Measurements from ENCODE around the gene MAFG.
A peak's percentile ranks its signal among the peaks of the same experiment; 100 is the strongest.

Gene MAFG

GRCh38 chr17:81901167-81902022 is 26.1 kb downstream of the MAFG start:
- Histone ChIP-seq H3K27ac (peak overlapping the region in 1 of 2 donors; percentile 40), H3K4me3 (peak overlapping the region; percentile 74)
- DNase-seq (ENCODE audit: low spot score) = no peak
- no peak for TF ChIP-seq CTCF (IDR thresholded peaks at IDR 0.05)

- no peak for DNase-seq (ENCODE audit: low spot score)
- H3K27ac ChIP-seq = no peak overlapping the region
- H3K4me3 ChIP-seq = no peak overlapping the region
- TF ChIP-seq CTCF (IDR thresholded peaks at IDR 0.05) = no peak
Observed at GRCh38 chr17:81900181-81900820, 27.2 kb downstream of the MAFG start.

DNA sequence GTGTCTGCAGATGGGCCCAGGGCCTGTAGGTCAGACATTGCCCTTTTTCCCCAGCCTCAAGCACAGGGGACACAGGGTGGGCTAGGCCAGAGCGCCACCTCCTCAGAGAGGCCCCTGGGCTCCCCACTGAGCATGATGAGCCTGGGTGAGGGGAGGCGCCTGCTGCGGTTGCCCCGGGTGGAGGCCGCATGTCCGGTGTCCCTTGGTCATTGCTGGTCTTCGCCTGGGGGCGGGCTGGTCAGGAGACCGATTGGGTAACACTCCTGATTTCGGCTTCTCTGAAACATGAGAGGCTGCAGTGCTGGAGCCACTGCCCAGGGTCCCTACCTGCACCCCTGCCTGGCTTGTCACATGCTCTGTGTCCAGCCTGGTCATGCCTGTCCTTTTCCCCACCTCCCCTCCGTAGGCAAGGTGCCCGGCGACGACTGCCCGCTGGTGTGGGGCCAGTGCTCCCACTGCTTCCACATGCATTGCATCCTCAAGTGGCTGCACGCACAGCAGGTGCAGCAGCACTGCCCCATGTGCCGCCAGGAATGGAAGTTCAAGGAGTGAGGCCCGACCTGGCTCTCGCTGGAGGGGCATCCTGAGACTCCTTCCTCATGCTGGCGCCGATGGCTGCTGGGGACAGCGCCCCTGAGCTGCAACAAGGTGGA is 27.9 kb downstream of the MAFG start:
- TF ChIP-seq CTCF (IDR thresholded peaks at IDR 0.05) = no peak
- no peak overlapping the region for H3K4me3 ChIP-seq
- no peak for DNase-seq (ENCODE audit: low spot score)
- H3K27ac ChIP-seq = no peak overlapping the region

GRCh38 chr17:81898885-81899284 is 28.6 kb downstream of the MAFG start:
- no peak for TF ChIP-seq CTCF (IDR thresholded peaks at IDR 0.05)
- Histone ChIP-seq H3K4me3 (no peak overlapping the region), H3K27ac (no peak overlapping the region)
- no peak for DNase-seq (ENCODE audit: low spot score)

GRCh38 chr17:81898029-81898866 is 29.3 kb downstream of the MAFG start:
- DNase-seq (ENCODE audit: low spot score) = no peak

More at GRCh38 chr17:81898029-81898866, 29.3 kb downstream of the MAFG start:
- TF ChIP-seq CTCF (IDR thresholded peaks at IDR 0.05) = no peak
- H3K4me3 ChIP-seq = no peak overlapping the region
- no peak overlapping the region for H3K27ac ChIP-seq
